Neuron (in vitro differentiated cells): ENCODE measurements around the gene SLC66A3.
"Not testable (repeated sequence)": the region's sequence is repeated elsewhere in the genome, so short reads cannot be mapped to it uniquely, and the experiment has no call there.

Experiments
- H2AFZ ChIP-seq: one replicate; pipeline ENCODE4 v1.6.1; 2013; ENCODE audit warnings: low read depth, mild to moderate bottlenecking, inconsistent platforms, low read length, moderate library complexity
- H3K27me3 ChIP-seq: one replicate; pipeline ENCODE4 v1.6.1; 2013; ENCODE audit warnings: low read length; ENCODE audit not compliant: insufficient read depth
- H3K36me3 ChIP-seq: one replicate; pipeline ENCODE4 v1.6.1; 2013; ENCODE audit warnings: low read length; ENCODE audit not compliant: insufficient read depth
- H3K4me1 ChIP-seq: one replicate; pipeline ENCODE4 v1.6.1; 2013; ENCODE audit warnings: low read length; ENCODE audit not compliant: insufficient read depth
- H3K4me3 ChIP-seq: 2 replicates; pipeline ENCODE4 v1.5.1; 2013; ENCODE audit warnings: mild to moderate bottlenecking, low read length, moderate library complexity
- H3K9me3 ChIP-seq: one replicate; pipeline ENCODE4 v1.6.1; 2013; ENCODE audit warnings: low read length

The SLC66A3 gene

GRCh38 chr2:11160731-11161455 is 5.6 kb downstream of the SLC66A3 start:
- Histone ChIP-seq H2AFZ (no peak overlapping the region), H3K9me3 (no peaks in the 10 kb centered on the region), H3K36me3 (no peaks in the 10 kb centered on the region), H3K27me3 (no peaks in the 10 kb centered on the region), H3K4me1 (no peaks in the 10 kb centered on the region), H3K4me3 (no peak overlapping the region)

GRCh38 chr2:11161747-11162146 is 6.5 kb downstream of the SLC66A3 start:
- H3K4me3 ChIP-seq = no peak overlapping the region
- no peaks in the 10 kb centered on the region for H3K36me3 ChIP-seq
- no peaks in the 10 kb centered on the region for H3K9me3 ChIP-seq
- H3K4me1 ChIP-seq = no peaks in the 10 kb centered on the region
- H3K27me3 ChIP-seq = no peaks in the 10 kb centered on the region
- no peak overlapping the region for H2AFZ ChIP-seq

DNA sequence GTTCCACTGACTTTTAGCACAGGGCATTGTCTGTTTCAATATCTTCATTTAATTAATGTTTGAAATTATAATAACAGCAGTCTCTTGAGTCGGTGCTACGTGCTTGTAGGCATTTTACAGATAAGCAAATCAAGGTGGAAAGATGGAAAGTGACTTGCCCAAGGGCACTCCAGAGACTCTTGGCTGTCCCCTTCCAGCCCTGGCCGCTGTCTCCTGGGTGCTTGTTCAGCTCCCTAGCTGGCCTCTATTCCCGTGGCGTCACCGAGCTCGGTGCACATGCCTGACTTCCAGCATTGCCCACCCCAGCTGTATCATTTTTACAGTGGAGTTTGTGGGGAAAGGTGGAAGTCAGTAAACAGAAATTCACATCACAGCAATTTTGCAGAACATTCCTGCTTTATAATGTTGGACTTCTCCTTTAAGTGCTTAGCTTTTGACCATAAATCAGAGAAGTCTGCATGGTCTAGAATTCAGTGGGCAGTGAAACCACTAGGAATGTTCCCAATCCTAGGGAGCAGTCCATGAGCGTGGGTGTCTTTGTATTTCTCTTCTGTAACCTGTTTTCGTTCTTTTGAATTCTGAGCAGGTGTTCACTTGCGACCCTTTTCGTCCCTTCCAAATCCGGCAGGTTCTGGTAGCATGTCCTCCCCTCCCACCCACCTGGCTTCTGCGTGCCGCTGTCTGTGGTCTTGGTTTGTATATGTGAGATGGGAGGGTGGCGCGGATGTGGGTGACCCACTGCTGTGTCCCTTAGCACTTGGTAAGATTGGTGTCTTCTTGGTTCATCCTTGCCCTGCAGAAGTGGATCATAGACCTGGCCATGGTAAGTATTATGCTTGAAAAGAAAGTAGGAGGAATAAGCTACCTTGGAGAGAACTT is 8.4 kb downstream of the SLC66A3 start:
- Histone ChIP-seq H3K27me3 (no peaks in the 10 kb centered on the region), H3K9me3 (no peaks in the 10 kb centered on the region), H2AFZ (no peak overlapping the region), H3K4me1 (no peaks in the 10 kb centered on the region), H3K36me3 (no peaks in the 10 kb centered on the region), H3K4me3 (no peak overlapping the region)

DNA sequence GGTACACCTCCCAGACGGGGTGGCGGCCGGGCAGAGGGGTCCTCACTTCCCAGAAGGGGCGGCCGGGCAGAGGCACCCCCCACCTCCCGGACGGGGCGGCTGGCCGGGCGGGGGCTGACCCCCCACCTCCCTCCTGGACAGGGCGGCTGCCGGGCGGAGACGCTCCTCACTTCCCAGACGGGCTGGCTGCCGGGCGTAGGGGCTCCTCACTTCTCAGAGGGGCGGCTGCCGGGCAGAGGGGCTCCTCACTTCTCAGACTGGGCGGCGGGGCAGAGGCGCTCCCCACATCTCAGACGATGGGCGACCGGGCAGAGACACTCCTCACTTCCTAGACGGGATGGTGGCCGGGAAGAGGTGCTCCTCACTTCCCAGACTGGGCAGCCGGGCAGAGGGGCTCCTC is 9.8 kb downstream of the SLC66A3 start:
- not testable (repeated sequence) for H3K27me3 ChIP-seq, H3K36me3 ChIP-seq, H3K4me3 ChIP-seq, H3K9me3 ChIP-seq, H3K4me1 ChIP-seq, H2AFZ ChIP-seq

GRCh38 chr2:11166476-11166875 is 11.2 kb downstream of the SLC66A3 start:
- Histone ChIP-seq H2AFZ (no peak overlapping the region), H3K36me3 (no peaks in the 10 kb centered on the region), H3K9me3 (no peaks in the 10 kb centered on the region), H3K4me3 (no peak overlapping the region), H3K27me3 (no peaks in the 10 kb centered on the region), H3K4me1 (no peaks in the 10 kb centered on the region)

- Histone ChIP-seq H3K4me3 (no peak overlapping the region), H3K27me3 (no peaks in the 10 kb centered on the region), H3K9me3 (no peaks in the 10 kb centered on the region), H3K4me1 (no peaks in the 10 kb centered on the region), H3K36me3 (no peaks in the 10 kb centered on the region), H2AFZ (no peak overlapping the region)
Observed at GRCh38 chr2:11168488-11168887, 13.2 kb downstream of the SLC66A3 start.

- H3K9me3 ChIP-seq = no peaks in the 10 kb centered on the region
- H3K36me3 ChIP-seq = no peaks in the 10 kb centered on the region
- H2AFZ ChIP-seq = no peak overlapping the region
- no peak overlapping the region for H3K4me3 ChIP-seq
- no peaks in the 10 kb centered on the region for H3K27me3 ChIP-seq
- no peaks in the 10 kb centered on the region for H3K4me1 ChIP-seq
Observed at GRCh38 chr2:11169333-11169732, 14.1 kb downstream of the SLC66A3 start.

GRCh38 chr2:11174222-11174621 is 19.0 kb downstream of the SLC66A3 start:
- no peaks in the 10 kb centered on the region for H3K27me3 ChIP-seq
- H3K4me3 ChIP-seq = no peak overlapping the region
- peaks cover 2% of the 10 kb centered on the region for H3K36me3 ChIP-seq
- H3K4me1 ChIP-seq = no peaks in the 10 kb centered on the region
- no peaks in the 10 kb centered on the region for H3K9me3 ChIP-seq
- no peak overlapping the region for H2AFZ ChIP-seq

GRCh38 chr2:11175293-11175795 is 20.1 kb downstream of the SLC66A3 start:
- Histone ChIP-seq H3K4me3 (no peak overlapping the region), H2AFZ (no peak overlapping the region), H3K36me3 (peaks cover 6% of the 10 kb centered on the region), H3K4me1 (no peaks in the 10 kb centered on the region), H3K9me3 (no peaks in the 10 kb centered on the region), H3K27me3 (no peaks in the 10 kb centered on the region)

DNA sequence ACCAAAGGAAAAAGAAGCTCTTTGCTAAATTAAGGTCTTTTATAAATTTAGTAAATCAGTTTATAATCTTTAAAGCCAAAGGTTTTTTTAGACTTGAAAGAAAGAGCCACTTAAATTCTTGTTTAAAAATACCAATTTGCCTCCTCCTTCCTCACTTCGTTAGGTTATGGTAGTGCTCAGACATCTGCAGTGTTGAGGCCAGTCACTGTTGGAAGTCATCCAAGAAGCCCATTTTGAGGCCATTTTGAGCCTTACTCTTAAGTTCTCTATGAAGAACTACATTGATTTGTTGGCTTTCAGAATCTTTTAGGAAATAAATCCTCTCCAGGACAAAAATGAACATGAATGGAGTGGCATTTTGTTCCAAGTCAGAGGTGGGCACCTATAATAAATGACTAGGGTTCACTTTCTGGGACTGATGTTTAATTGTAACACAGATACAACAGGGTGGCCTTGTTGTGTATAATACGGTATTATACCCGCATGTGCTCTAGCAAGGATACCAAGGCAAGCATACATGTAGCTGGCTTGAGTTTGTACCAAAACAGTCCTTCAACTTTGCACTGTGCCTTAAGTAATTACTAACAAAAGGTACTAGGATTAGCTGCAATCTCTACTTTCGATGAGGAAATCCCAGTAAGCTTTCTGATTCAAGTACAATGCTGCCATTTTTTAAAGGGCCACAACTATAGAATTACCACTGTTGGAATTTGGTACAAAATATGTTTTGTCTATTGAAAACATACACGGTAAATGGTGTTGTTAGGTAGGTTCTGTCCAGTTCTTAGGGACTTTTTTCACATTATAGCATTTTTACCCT is 22.8 kb downstream of the SLC66A3 start:
- H3K36me3 ChIP-seq = peaks cover 23% of the 10 kb centered on the region

GRCh38 chr2:11179196-11179595 is 23.9 kb downstream of the SLC66A3 start:
- no peaks in the 10 kb centered on the region for H3K4me1 ChIP-seq
- peaks cover 26% of the 10 kb centered on the region for H3K36me3 ChIP-seq
- no peak overlapping the region for H3K4me3 ChIP-seq
- H3K27me3 ChIP-seq = no peaks in the 10 kb centered on the region
- no peaks in the 10 kb centered on the region for H3K9me3 ChIP-seq
- no peak overlapping the region for H2AFZ ChIP-seq

More for the DNA sequence above, 22.8 kb downstream of the SLC66A3 start:
- no peaks in the 10 kb centered on the region for H3K27me3 ChIP-seq
- H2AFZ ChIP-seq = no peak overlapping the region
- H3K4me1 ChIP-seq = no peaks in the 10 kb centered on the region
- no peaks in the 10 kb centered on the region for H3K9me3 ChIP-seq
- no peak overlapping the region for H3K4me3 ChIP-seq

DNA sequence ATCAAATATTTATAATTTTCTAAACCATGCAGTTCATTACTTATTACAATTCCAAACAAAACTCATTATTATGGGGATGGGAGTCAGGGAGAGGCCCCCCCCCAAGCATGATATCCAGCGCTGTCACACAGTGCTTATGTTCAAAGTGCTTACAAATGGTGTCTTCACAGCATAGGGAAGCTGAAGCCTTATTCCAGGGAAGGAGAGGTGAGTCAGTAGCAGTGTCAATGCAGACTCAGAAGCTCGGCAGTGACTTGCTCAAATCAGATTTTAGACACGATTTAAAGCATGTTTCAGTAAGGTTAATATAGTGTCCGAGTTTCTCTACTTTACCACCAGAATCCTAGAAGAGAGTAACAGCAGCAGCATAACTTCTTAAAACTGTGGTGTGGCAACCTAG is 24.6 kb downstream of the SLC66A3 start:
- Histone ChIP-seq H3K27me3 (no peaks in the 10 kb centered on the region), H2AFZ (no peak overlapping the region), H3K4me3 (no peak overlapping the region), H3K4me1 (no peaks in the 10 kb centered on the region), H3K9me3 (no peaks in the 10 kb centered on the region), H3K36me3 (peaks cover 29% of the 10 kb centered on the region)

DNA sequence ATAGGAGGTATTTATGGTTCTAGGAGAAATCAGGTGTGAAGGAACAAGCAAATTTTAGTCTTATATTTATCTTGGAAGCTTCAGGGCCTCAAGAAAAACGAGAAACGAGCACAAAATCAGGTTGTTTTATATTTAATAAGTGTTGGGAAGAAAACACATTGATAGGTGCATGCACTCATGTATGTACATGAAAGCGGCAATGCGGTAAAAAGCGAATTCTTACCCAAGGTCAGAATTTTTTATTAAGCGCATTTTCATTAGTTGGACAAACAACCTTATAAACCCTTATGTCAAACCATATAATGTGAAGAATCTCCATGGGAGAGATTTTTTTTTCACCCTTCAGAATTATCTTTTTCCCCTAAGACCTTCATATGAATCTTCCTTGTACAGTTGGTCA is 25.4 kb downstream of the SLC66A3 start:
- H3K27me3 ChIP-seq = no peaks in the 10 kb centered on the region
- no peaks in the 10 kb centered on the region for H3K4me1 ChIP-seq
- H2AFZ ChIP-seq = no peak overlapping the region
- H3K4me3 ChIP-seq = no peak overlapping the region
- H3K9me3 ChIP-seq = no peaks in the 10 kb centered on the region
- H3K36me3 ChIP-seq = peaks cover 29% of the 10 kb centered on the region
